Measurements from ENCODE around the gene VAMP3.

DNA sequence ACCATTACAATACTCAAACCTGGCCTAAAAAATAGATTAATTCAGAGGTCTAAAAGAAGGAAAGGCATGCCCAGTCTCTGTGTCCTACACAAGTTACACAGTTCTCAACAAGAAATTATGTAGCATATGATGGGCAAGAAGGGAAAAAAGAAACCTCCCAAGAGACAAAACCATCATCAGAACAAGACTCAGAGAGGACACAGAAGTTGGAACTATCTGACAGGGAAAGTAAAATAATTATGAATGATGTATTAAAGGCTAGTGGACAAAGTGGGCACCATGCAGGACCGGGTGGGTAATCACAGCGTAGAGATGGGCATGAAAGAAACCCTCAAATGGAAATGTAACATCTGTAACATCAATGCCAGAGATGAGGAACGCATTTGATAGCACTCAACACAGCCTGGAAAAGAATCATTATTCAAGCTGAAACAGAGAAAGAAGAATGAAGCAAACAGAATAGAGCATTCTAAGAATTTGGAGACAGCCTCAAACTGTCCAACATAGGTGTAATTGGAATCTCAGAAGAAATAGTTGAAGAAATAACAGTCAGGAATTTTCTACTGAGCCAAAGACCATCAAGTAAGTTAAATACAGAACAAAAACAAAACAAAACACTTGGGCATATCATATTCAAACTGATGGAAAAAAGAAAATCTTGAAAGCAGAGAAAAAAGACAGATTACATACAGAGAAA is 42.7 kb downstream of the VAMP3 start:
- TF ChIP-seq, protein P1, sequence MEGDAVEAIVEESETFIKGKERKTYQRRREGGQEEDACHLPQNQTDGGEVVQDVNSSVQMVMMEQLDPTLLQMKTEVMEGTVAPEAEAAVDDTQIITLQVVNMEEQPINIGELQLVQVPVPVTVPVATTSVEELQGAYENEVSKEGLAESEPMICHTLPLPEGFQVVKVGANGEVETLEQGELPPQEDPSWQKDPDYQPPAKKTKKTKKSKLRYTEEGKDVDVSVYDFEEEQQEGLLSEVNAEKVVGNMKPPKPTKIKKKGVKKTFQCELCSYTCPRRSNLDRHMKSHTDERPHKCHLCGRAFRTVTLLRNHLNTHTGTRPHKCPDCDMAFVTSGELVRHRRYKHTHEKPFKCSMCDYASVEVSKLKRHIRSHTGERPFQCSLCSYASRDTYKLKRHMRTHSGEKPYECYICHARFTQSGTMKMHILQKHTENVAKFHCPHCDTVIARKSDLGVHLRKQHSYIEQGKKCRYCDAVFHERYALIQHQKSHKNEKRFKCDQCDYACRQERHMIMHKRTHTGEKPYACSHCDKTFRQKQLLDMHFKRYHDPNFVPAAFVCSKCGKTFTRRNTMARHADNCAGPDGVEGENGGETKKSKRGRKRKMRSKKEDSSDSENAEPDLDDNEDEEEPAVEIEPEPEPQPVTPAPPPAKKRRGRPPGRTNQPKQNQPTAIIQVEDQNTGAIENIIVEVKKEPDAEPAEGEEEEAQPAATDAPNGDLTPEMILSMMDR (IDR thresholded peaks at IDR 0.05), result no peak
- TF ChIP-seq POLR2A (IDR thresholded peaks at IDR 0.05), result no peak

Measured in Peyer's patch (tissue), 4 donors.